Measurements from ENCODE around the gene ZNF208.
A peak's percentile ranks its signal among the peaks of the same experiment; 100 is the strongest.
"Not testable (repeated sequence)": the region's sequence is repeated elsewhere in the genome, so short reads cannot be mapped to it uniquely, and the experiment has no call there.

The ZNF208 gene

DNA sequence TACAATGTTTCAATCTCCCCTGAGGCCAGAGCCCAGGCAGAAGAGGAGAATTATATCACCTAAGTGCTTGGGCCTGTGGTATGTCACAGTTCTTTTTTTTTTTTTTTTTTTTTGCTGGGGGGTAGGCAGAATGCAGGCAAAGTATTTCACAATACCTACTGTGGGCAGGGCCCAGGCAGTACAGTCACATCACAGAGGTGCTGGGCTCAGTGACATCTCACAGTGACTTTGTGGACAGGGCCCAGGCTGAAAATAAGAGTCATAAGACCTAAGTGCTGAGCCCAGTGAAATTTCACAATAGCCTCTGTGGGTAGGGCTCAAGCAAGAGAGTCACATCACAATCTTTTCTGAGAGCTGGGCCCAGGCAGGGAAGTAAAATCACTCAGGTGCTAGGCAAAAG lies 15.9 kb upstream of the ZNF208 start:
- H2BK5ac ChIP-seq (ENCODE audit: low read depth, low read length, poor library complexity, severe bottlenecking) = no peak overlapping the region
- H3K4me1 ChIP-seq (ENCODE audit: control insufficient read depth, insufficient read depth, low read depth, low read length) = no peaks in the 10 kb centered on the region
- DNase-seq = no peak
- no peak overlapping the region for H2BK15ac ChIP-seq (ENCODE audit: low read depth, poor library complexity, severe bottlenecking)
- H3K79me1 ChIP-seq (replicated peaks; ENCODE audit: low read length, poor library complexity, severe bottlenecking) = no peaks in the 10 kb centered on the region
- H3K36me3 ChIP-seq (ENCODE audit: control insufficient read depth in 1 of 2, insufficient read depth in 2 of 2, low read depth in 1 of 2, low read length in 2 of 2) = no peaks in the 10 kb centered on the region
- no peak overlapping the region for H3K4me2 ChIP-seq (ENCODE audit: low read length, poor library complexity, severe bottlenecking)
- no peak overlapping the region for H3K18ac ChIP-seq (ENCODE audit: low read depth in 1 of 2, low read length in 2 of 2)
- H3K4ac ChIP-seq (ENCODE audit: low read depth in 1 of 2, low read length in 2 of 2) = no peak overlapping the region
- peaks cover 50% of the 10 kb centered on the region for H3K9me3 ChIP-seq (ENCODE audit: control insufficient read depth, low read length)
- no peak overlapping the region for H3K4me3 ChIP-seq (ENCODE audit: insufficient read depth in 1 of 2, low read depth in 1 of 2, low read length in 2 of 2)
- no peak overlapping the region for H3K27ac ChIP-seq (ENCODE audit: low read length, poor library complexity, severe bottlenecking)
- H4K8ac ChIP-seq (ENCODE audit: low read length) = no peak overlapping the region
- H3K23ac ChIP-seq (ENCODE audit: low read length in 2 of 2) = no peak overlapping the region
- peak overlapping the region; percentile 4 for H2AFZ ChIP-seq (ENCODE audit: low read depth, low read length)
- H2BK120ac ChIP-seq (ENCODE audit: low read depth, low read length) = no peak overlapping the region
- H3K27me3 ChIP-seq (ENCODE audit: control insufficient read depth in 1 of 2, insufficient read depth in 1 of 2, low read length in 2 of 2) = no peaks in the 10 kb centered on the region
- no peak overlapping the region for H3K14ac ChIP-seq (ENCODE audit: low read length in 2 of 2)
- no peak overlapping the region for H2AK5ac ChIP-seq (ENCODE audit: low read length, severe bottlenecking)
- no peak overlapping the region for H3K9ac ChIP-seq (ENCODE audit: low read length)
- H2BK12ac ChIP-seq (ENCODE audit: low read length in 2 of 2) = no peak overlapping the region
- no peak overlapping the region for H4K91ac ChIP-seq (ENCODE audit: low read length)

DNA sequence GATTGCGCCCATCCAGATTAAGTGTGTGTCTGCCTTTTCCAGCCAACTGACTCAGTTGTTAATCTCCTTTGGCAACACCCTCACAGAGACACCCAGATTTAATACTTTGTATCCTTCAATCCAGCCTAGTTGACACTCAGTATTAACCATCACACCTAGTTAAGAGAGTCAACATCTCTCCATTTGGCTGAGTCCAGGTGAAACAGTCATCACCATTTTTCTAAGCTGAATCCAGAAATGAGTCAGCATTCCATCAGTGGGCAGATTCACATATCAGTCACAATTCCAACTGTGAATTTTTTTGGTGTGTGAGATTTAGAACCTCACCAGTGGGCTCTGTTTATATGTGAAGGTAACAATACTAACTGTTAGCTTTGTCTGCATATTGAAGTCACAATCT lies 14.8 kb upstream of the ZNF208 start:
- WGBS = 56% methylated on average over 1 of the region's 1 CpG

DNA sequence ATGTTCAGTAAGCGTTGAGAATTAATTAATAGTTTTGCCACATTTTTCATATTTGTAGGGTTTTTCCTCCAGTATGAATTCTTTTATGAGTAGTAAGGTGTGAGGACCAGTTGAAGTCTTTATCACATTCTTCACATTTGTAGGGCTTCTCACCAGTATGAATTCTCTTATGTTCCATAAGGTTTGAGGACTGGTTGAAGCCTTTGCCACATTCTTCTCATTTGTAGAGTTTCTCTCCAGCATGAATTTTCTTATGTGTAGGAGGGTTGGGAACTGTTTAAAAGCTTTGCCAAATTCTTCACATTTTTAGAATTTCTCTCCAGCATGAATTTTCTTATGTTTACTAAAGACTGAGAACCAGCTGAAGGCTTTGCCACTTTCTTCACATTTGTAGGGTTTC lies 40.3 kb downstream of the ZNF208 start:
- no CpG with 5 or more reads among the region's 1 CpG for WGBS
- no peak overlapping the region for H3K9ac ChIP-seq (ENCODE audit: low read length)
- H2BK120ac ChIP-seq (ENCODE audit: low read depth, low read length) = no peak overlapping the region

More for the DNA sequence above, 14.8 kb upstream of the ZNF208 start:
- not testable (repeated sequence) for H2AFZ ChIP-seq (ENCODE audit: low read depth, low read length); H3K27me3 ChIP-seq (ENCODE audit: control insufficient read depth in 1 of 2, insufficient read depth in 1 of 2, low read length in 2 of 2); H3K14ac ChIP-seq (ENCODE audit: low read length in 2 of 2); H3K4ac ChIP-seq (ENCODE audit: low read depth in 1 of 2, low read length in 2 of 2); H2BK15ac ChIP-seq (ENCODE audit: low read depth, poor library complexity, severe bottlenecking); H4K8ac ChIP-seq (ENCODE audit: low read length); H3K4me2 ChIP-seq (ENCODE audit: low read length, poor library complexity, severe bottlenecking); H2BK5ac ChIP-seq (ENCODE audit: low read depth, low read length, poor library complexity, severe bottlenecking); H3K23ac ChIP-seq (ENCODE audit: low read length in 2 of 2); H3K27ac ChIP-seq (ENCODE audit: low read length, poor library complexity, severe bottlenecking); H3K18ac ChIP-seq (ENCODE audit: low read depth in 1 of 2, low read length in 2 of 2); DNase-seq; H3K79me1 ChIP-seq (replicated peaks; ENCODE audit: low read length, poor library complexity, severe bottlenecking); H3K4me1 ChIP-seq (ENCODE audit: control insufficient read depth, insufficient read depth, low read depth, low read length); H3K9ac ChIP-seq (ENCODE audit: low read length); H3K36me3 ChIP-seq (ENCODE audit: control insufficient read depth in 1 of 2, insufficient read depth in 2 of 2, low read depth in 1 of 2, low read length in 2 of 2); H3K4me3 ChIP-seq (ENCODE audit: insufficient read depth in 1 of 2, low read depth in 1 of 2, low read length in 2 of 2); H4K91ac ChIP-seq (ENCODE audit: low read length); H2AK5ac ChIP-seq (ENCODE audit: low read length, severe bottlenecking); H2BK12ac ChIP-seq (ENCODE audit: low read length in 2 of 2); H2BK120ac ChIP-seq (ENCODE audit: low read depth, low read length)
- peaks cover 51% of the 10 kb centered on the region for H3K9me3 ChIP-seq (ENCODE audit: control insufficient read depth, low read length)

DNA sequence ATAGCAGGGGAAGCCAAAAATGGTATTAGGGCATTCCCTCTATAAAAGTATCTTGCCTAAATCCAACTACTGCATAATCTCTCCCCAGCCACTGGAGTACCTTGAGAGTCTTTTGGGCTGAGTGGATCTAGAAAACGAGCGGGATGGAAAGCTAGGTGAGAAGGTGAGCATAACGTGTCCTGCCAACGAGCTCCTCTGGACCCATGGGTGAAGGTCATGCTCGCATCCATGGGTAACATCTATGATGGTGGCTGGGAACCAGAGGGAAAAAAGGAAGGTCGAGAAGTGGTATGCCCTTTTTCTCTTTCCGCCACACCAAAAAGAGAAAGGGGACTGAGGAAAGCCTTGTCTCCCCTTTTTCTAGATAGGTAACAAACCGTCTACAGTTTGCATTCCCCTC lies 63.0 kb downstream of the ZNF208 start:
- no peak overlapping the region for H3K4ac ChIP-seq (ENCODE audit: low read depth in 1 of 2, low read length in 2 of 2)

More for the DNA sequence above, 40.3 kb downstream of the ZNF208 start:
- Histone ChIP-seq H3K23ac (ENCODE audit: low read length in 2 of 2) (no peak overlapping the region), H3K36me3 (ENCODE audit: control insufficient read depth in 1 of 2, insufficient read depth in 2 of 2, low read depth in 1 of 2, low read length in 2 of 2) (no peaks in the 10 kb centered on the region), H2BK5ac (ENCODE audit: low read depth, low read length, poor library complexity, severe bottlenecking) (no peak overlapping the region), H3K27me3 (ENCODE audit: control insufficient read depth in 1 of 2, insufficient read depth in 1 of 2, low read length in 2 of 2) (no peaks in the 10 kb centered on the region), H3K4me2 (ENCODE audit: low read length, poor library complexity, severe bottlenecking) (no peak overlapping the region), H3K4me3 (ENCODE audit: insufficient read depth in 1 of 2, low read depth in 1 of 2, low read length in 2 of 2) (peak overlapping the region in 1 of 2 experiments; percentile 47), H3K4me1 (ENCODE audit: control insufficient read depth, insufficient read depth, low read depth, low read length) (no peaks in the 10 kb centered on the region), H2BK12ac (ENCODE audit: low read length in 2 of 2) (no peak overlapping the region), H3K14ac (ENCODE audit: low read length in 2 of 2) (no peak overlapping the region), H4K8ac (ENCODE audit: low read length) (no peak overlapping the region), H2AK5ac (ENCODE audit: low read length, severe bottlenecking) (no peak overlapping the region), H2BK15ac (ENCODE audit: low read depth, poor library complexity, severe bottlenecking) (no peak overlapping the region), H3K4ac (ENCODE audit: low read depth in 1 of 2, low read length in 2 of 2) (no peak overlapping the region), H4K91ac (ENCODE audit: low read length) (no peak overlapping the region), H2AFZ (ENCODE audit: low read depth, low read length) (no peak overlapping the region), H3K9me3 (ENCODE audit: control insufficient read depth, low read length) (peaks cover 92% of the 10 kb centered on the region), H3K18ac (ENCODE audit: low read depth in 1 of 2, low read length in 2 of 2) (no peak overlapping the region), H3K27ac (ENCODE audit: low read length, poor library complexity, severe bottlenecking) (no peak overlapping the region), H3K79me1 (replicated peaks; ENCODE audit: low read length, poor library complexity, severe bottlenecking) (no peaks in the 10 kb centered on the region)
- DNase-seq = no peak

More for the DNA sequence above, 63.0 kb downstream of the ZNF208 start:
- WGBS = 46% methylated on average over 8 of the region's 8 CpGs
- Histone ChIP-seq H3K36me3 (ENCODE audit: control insufficient read depth in 1 of 2, insufficient read depth in 2 of 2, low read depth in 1 of 2, low read length in 2 of 2) (no peaks in the 10 kb centered on the region), H4K91ac (ENCODE audit: low read length) (no peak overlapping the region), H2BK120ac (ENCODE audit: low read depth, low read length) (no peak overlapping the region), H3K14ac (ENCODE audit: low read length in 2 of 2) (no peak overlapping the region), H3K23ac (ENCODE audit: low read length in 2 of 2) (no peak overlapping the region), H3K9ac (ENCODE audit: low read length) (no peak overlapping the region), H3K4me1 (ENCODE audit: control insufficient read depth, insufficient read depth, low read depth, low read length) (no peaks in the 10 kb centered on the region), H3K4me2 (ENCODE audit: low read length, poor library complexity, severe bottlenecking) (no peak overlapping the region), H2BK12ac (ENCODE audit: low read length in 2 of 2) (no peak overlapping the region), H4K8ac (ENCODE audit: low read length) (no peak overlapping the region), H2AK5ac (ENCODE audit: low read length, severe bottlenecking) (no peak overlapping the region), H3K18ac (ENCODE audit: low read depth in 1 of 2, low read length in 2 of 2) (no peak overlapping the region), H3K79me1 (replicated peaks; ENCODE audit: low read length, poor library complexity, severe bottlenecking) (no peaks in the 10 kb centered on the region), H3K4me3 (ENCODE audit: insufficient read depth in 1 of 2, low read depth in 1 of 2, low read length in 2 of 2) (no peak overlapping the region), H2BK5ac (ENCODE audit: low read depth, low read length, poor library complexity, severe bottlenecking) (no peak overlapping the region), H3K9me3 (ENCODE audit: control insufficient read depth, low read length) (peaks cover 80% of the 10 kb centered on the region), H3K27me3 (ENCODE audit: control insufficient read depth in 1 of 2, insufficient read depth in 1 of 2, low read length in 2 of 2) (no peaks in the 10 kb centered on the region), H3K27ac (ENCODE audit: low read length, poor library complexity, severe bottlenecking) (no peak overlapping the region), H2BK15ac (ENCODE audit: low read depth, poor library complexity, severe bottlenecking) (no peak overlapping the region), H2AFZ (ENCODE audit: low read depth, low read length) (no peak overlapping the region)
- DNase-seq = no peak

All from mesenchymal stem cell (in vitro differentiated cells and primary cell).